A673 (cell line): ENCODE results near the gene SYTL1.

Experiments used
- EZH2 ChIP-seq: fragments of 200-600 bp; sonication (generic); IDR thresholded peaks from 2 replicates; pipeline ENCODE4 v1.6.1; 2017; ENCODE audit warnings: borderline replicate concordance, low read depth, mild to moderate bottlenecking, mixed read lengths, antibody characterized with exemption, low read length; ENCODE audit not compliant: poor library complexity, severe bottlenecking
- TF ChIP-seq, protein P1 (sequence below): fragments of 300-800, 200-600 bp; sonication (generic); conservative IDR thresholded peaks from 2 replicates; pipeline ENCODE4 v1.5.1; 2017; ENCODE audit warnings: low read depth, mild to moderate bottlenecking, antibody characterized with exemption, low read length, moderate library complexity, mixed read lengths

DNA sequence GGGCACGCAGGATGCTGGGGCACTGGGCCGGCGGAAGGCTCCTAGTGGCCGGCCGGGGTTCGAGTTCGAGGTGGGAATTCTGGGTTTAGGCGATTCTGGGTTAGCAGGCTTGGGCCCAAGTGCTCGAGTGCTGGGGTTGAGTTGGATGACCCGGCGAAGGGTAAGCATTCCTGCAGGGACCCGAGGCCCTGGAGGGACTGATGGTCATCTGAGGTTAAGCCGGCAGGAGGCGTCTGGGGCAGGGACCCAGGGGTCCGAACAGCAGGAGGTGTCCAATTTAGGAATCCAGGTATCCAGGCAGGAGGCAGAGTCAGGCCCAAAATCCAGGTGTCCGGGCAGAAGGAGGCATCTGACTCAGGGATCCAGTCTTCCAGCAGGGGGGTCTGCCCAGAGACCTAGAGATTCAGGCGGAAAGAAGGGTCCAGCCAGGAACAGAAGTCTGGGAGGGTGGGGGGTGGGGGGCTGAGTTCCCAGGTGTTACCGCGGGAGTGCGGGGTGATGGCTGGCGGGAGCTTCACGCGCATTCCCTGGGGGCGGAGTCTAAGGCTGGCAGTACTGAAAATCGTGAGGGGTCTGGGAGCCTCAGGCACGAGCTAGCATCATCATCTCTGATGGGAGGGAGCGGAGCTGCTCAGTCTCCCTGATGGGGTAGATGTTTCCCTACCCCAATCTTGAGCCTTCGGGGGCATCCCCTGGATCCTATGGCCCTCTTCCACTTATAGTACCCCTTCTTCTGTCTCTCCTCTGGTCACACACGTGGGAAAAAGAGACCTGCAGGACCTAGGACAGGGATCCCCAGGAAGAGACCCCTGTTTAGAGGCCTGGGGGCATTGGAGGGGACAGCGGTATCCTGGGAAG is 51.2 kb downstream of the SYTL1 start:
- TF ChIP-seq, protein P1, sequence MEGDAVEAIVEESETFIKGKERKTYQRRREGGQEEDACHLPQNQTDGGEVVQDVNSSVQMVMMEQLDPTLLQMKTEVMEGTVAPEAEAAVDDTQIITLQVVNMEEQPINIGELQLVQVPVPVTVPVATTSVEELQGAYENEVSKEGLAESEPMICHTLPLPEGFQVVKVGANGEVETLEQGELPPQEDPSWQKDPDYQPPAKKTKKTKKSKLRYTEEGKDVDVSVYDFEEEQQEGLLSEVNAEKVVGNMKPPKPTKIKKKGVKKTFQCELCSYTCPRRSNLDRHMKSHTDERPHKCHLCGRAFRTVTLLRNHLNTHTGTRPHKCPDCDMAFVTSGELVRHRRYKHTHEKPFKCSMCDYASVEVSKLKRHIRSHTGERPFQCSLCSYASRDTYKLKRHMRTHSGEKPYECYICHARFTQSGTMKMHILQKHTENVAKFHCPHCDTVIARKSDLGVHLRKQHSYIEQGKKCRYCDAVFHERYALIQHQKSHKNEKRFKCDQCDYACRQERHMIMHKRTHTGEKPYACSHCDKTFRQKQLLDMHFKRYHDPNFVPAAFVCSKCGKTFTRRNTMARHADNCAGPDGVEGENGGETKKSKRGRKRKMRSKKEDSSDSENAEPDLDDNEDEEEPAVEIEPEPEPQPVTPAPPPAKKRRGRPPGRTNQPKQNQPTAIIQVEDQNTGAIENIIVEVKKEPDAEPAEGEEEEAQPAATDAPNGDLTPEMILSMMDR: no peak
- no peak for TF ChIP-seq EZH2
